ENCODE results near the gene ENOX2. TPM values are rescaled to one million over a fixed set of nuclear protein-coding genes. Genes with fewer than 3 reads are reported as not detected.
A peak's percentile ranks its signal among the peaks of the same experiment; 100 is the strongest.
"Not testable (repeated sequence)": the region's sequence is repeated elsewhere in the genome, so short reads cannot be mapped to it uniquely, and the experiment has no call there.

ENOX2 gene, protein sequence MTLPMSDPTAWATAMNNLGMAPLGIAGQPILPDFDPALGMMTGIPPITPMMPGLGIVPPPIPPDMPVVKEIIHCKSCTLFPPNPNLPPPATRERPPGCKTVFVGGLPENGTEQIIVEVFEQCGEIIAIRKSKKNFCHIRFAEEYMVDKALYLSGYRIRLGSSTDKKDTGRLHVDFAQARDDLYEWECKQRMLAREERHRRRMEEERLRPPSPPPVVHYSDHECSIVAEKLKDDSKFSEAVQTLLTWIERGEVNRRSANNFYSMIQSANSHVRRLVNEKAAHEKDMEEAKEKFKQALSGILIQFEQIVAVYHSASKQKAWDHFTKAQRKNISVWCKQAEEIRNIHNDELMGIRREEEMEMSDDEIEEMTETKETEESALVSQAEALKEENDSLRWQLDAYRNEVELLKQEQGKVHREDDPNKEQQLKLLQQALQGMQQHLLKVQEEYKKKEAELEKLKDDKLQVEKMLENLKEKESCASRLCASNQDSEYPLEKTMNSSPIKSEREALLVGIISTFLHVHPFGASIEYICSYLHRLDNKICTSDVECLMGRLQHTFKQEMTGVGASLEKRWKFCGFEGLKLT
- 3.2 and 7.8 TPM in 2 replicates for total RNA-seq (2014; rRNA removed; shearing (Covaris generic); ENCODE audit: low replicate concordance)

GRCh38 chrX:130902783-130903613, at the start of gene ENOX2:
TSS of gene ENOX2 (minus strand) at chrX:130903209. CDS start at chrX:130703216, 199,993 bp downstream.
- in situ Hi-C loops (cut with HindIII; ENCODE audit: low pct_unique_long_range_greater_than_20kb, low sequenced_read_pairs) = no loop called here
- DNase-seq (ENCODE audit: low read depth) = peak; percentile 95

DNA sequence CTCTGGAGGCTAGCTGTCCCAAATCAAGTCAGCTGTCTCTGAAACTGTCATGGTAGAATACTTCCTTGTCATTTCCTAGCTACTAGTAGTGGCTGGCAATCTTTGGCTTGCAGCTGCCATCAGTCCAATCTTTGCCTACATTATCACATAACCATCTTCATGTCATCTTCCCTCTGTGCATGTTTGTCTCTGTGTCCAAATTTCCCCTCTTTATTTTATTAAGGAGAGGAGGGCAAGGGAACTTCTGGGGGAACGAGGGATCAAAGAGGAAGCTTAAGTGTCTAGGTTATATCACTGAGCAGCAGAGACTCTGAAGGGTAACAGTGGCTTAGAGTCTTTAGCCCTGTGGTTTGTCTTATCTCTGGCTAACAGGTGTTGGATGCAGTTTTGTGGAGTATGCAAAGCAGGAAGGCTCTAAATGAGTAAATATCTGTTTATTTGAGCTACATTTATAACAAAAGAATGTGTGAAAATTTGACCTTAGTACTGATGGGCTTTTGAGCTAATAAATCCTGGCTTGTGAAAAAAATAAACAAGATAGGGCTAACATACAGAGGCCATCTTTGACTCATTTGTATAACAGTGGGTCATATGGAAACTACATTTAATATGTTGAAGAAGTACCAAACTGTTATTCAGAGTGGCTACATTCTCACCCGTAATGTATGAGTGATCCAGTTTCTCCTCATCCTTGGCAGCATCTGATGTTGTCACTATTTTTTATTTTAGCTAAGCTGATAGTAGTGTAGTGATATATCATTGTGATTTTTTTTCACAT, 49.4 kb upstream of the ENOX2 start:
- DNase-seq (ENCODE audit: low read depth) = no peak
- in situ Hi-C loops (cut with HindIII; ENCODE audit: low pct_unique_long_range_greater_than_20kb, low sequenced_read_pairs) = no loop called here

GRCh38 chrX:130944230-130944629, 41.2 kb upstream of the ENOX2 start:
- in situ Hi-C loops (cut with HindIII; ENCODE audit: low pct_unique_long_range_greater_than_20kb, low sequenced_read_pairs) = no loop called here
- DNase-seq (ENCODE audit: low read depth) = no peak

GRCh38 chrX:130937101-130937500, 34.1 kb upstream of the ENOX2 start:
- DNase-seq (ENCODE audit: low read depth) = no peak
- in situ Hi-C loops (cut with HindIII; ENCODE audit: low pct_unique_long_range_greater_than_20kb, low sequenced_read_pairs) = no loop called here

DNA sequence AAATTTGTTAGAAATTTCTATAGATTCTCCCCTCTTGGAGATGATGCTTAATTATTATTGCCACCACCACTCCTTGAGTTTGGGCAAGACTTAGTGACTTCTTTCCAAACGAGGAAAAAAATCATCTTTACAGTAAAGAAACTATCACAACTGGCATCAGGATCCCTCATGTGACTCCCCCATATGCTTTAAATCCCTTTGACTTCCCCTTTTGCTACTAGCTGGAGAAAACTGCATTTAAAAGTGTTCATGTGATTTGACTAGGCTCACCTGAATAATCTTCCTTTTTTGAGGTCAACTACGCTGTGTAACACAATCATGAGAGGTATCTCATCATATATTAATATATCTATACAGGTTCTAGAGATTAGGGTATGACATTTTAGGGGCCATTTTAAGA, 30.3 kb upstream of the ENOX2 start:
- DNase-seq (ENCODE audit: low read depth) = no peak
- in situ Hi-C loops (cut with HindIII; ENCODE audit: low pct_unique_long_range_greater_than_20kb, low sequenced_read_pairs) = no loop called here

DNA sequence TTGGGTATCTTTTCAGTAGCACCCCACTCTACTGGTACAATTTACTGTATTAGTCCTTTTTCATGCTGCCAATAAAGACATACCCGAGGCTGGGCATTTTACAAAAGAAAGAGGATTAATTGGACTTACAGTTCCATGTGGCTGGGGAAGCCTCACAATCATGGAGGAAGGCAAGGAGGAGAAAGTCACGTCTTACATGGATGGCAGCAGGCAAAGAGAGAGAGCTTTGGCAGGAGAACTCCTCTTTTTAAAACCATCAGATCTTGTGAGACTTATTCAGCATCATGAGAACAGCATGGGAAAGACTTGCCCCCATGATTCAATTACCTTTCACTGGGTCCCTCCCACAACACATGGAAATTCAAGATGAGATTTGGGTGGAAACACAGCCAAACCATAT, 17.4 kb upstream of the ENOX2 start:
- in situ Hi-C loops (cut with HindIII; ENCODE audit: low pct_unique_long_range_greater_than_20kb, low sequenced_read_pairs); DNase-seq (ENCODE audit: low read depth): not testable (repeated sequence)

DNA sequence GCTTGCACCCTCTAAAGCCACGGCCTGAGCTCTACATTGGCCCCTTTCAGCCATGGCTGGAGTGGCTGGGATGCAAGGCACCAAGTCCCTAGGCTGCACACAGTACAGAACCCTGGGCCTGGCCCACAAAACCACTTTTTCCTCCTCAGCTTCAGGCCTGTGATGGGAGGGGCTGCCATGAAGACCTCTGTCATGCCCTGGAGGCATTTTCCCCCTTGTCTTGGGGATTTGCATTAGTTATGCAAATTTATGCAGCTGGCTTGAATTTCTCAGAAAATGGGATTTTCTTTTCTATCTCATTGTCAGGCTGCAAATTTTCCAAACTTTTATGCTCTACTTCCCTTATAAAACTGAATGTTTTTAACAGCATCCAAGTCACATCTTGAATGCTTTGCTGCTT, 16.7 kb upstream of the ENOX2 start:
- DNase-seq (ENCODE audit: low read depth); in situ Hi-C loops (cut with HindIII; ENCODE audit: low pct_unique_long_range_greater_than_20kb, low sequenced_read_pairs): not testable (repeated sequence)

DNA sequence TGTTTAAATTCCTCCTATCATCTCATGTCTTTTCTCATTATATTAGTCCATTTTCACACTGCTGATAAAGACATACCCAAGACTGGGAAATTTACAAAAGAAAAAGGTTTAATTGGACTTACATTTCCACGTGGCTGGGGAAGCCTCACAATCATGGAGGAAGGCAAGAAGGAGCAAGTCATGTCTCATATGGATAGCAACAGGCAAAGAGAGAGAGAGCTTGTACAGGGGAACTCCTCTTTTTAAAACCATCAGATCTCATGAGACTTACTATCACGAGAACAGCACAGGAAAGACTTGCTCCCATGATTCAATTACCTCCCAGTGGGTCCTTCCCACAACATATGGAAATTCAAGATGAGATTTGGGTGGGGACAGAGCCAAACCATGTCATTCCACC, 15.5 kb upstream of the ENOX2 start:
- in situ Hi-C loops (cut with HindIII; ENCODE audit: low pct_unique_long_range_greater_than_20kb, low sequenced_read_pairs); DNase-seq (ENCODE audit: low read depth): not testable (repeated sequence)

DNA sequence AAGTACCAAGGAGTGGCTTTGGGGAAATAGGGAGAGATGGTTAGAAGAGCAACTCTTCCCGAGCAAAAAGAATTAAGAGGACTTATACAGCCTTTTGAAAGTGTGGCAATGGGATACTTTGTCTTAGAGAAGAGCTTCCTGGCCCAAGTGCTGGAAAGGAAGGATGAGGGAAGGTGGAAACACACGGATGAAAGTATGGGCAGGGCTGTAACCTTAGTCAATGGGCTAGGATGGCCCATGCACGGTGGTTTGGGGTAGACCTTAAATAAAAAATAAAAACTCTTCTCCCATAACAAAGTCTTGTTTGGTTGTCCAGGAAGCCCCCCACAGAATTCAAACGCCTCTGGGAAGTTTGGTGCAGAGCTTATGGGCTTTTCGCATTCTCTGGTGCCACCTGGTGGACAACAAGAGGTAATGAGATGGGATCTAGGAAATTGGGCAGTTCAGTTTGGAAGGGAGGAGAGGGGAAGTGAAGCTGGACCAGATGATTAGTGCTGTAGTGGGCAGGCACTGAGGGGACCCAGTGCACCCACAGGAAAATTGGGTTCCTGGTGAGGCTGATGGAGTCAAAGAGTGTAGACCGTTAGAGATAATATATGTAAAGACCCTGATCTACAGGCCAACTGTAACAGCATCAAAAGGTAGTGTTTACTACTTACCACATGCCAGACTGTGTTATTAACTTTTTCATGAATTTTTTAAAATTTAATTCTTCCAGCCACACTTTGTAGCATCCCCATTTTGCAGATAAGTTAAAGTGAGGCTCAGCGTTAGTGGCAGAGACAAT, 13.8 kb upstream of the ENOX2 start:
- peak; percentile 25 for DNase-seq (ENCODE audit: low read depth)

GRCh38 chrX:130915302-130915701, 12.3 kb upstream of the ENOX2 start:
- in situ Hi-C loops (cut with HindIII; ENCODE audit: low pct_unique_long_range_greater_than_20kb, low sequenced_read_pairs) = no loop called here
- DNase-seq (ENCODE audit: low read depth) = no peak

More for the DNA sequence above, 13.8 kb upstream of the ENOX2 start:
- in situ Hi-C loops (cut with HindIII; ENCODE audit: low pct_unique_long_range_greater_than_20kb, low sequenced_read_pairs) = no loop called here

- no peak for DNase-seq (ENCODE audit: low read depth)
- in situ Hi-C loops (cut with HindIII; ENCODE audit: low pct_unique_long_range_greater_than_20kb, low sequenced_read_pairs) = no loop called here
These were observed 6.6 kb upstream of the ENOX2 start for GRCh38 chrX:130909469-130910136.

DNA sequence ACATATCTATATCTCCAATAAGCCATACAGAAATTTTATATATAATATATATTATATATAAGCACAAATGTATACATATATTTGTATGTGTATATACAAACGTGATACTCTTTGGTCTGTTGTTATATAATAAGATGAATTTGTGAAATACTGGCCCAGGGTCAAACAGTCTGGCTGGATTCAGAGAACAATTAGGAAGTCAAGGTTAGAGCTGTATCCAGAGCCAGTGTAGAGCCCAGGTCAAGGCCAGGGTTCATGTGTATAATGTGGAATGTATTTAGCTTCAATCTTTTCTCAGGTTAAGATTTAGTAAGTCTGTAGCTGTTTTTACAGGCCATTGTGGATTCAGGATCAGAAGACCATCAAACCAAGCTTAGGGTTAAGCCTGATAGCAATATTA, 3.8 kb upstream of the ENOX2 start:
- in situ Hi-C loops (cut with HindIII; ENCODE audit: low pct_unique_long_range_greater_than_20kb, low sequenced_read_pairs) = no loop called here
- DNase-seq (ENCODE audit: low read depth) = no peak

DNA sequence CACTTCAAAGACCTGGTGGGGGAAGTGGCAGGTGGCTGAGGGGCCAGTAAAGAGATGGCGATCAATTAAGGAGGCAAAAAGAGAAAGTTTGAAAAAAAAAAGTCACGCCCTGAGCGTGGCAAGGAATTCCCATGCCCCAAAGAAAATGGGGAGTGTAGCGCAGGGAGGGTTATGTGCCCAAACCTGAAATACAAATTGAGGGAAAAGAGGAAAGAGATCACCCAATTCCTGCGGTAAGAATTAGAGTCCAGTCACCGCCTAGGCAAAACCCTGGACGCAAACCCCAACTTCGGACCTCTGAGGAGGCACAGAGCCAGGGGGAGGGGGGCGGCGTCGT, 595 bp downstream of the ENOX2 start:
- in situ Hi-C loops (cut with HindIII; ENCODE audit: low pct_unique_long_range_greater_than_20kb, low sequenced_read_pairs) = no loop called here
- DNase-seq (ENCODE audit: low read depth) = no peak

DNA sequence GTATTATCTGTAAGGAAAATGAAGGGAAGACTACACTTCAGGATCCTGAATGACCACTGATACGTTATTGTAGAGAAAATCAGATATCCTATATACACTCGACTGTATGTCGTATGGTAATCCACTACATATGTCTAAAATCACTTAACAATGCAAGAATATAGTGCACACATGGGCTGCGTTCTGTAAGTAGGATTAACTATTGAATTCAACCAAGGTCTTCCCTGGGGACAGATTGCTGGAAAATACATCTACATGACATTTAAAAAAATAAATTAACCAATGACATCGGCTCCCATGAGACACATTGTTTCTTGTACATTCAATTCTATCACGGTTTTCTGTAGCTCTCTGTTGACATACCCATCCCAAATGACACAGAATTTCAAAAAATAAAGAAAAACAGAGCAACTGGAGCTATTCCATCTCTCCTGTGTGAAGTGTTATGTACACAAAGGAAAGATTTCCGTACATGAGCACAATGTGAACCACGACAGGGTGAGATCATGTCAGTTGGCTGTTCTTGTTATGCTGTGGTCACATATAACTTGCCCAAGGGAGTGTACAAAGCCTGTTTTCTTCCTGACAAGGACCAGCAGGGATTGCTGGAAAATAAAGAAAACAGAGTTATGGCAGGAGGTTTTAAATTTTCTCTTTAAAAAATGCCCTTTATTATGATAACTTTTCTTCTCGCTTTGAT, 6.1 kb downstream of the ENOX2 start:
- in situ Hi-C loops (cut with HindIII; ENCODE audit: low pct_unique_long_range_greater_than_20kb, low sequenced_read_pairs) = no loop called here
- DNase-seq (ENCODE audit: low read depth) = no peak

GRCh38 chrX:130896026-130896425, 7.0 kb downstream of the ENOX2 start:
- in situ Hi-C loops (cut with HindIII; ENCODE audit: low pct_unique_long_range_greater_than_20kb, low sequenced_read_pairs) = no loop called here
- no peak for DNase-seq (ENCODE audit: low read depth)

- DNase-seq (ENCODE audit: low read depth) = no peak
- in situ Hi-C loops (cut with HindIII; ENCODE audit: low pct_unique_long_range_greater_than_20kb, low sequenced_read_pairs) = no loop called here
These were observed 7.7 kb downstream of the ENOX2 start for GRCh38 chrX:130895299-130895698.

Data from Caki2 (cell line).